Neural cell (in vitro differentiated cells): Measurements from ENCODE around the gene SLC13A5.

Experiments used
- POLR2AphosphoS5 ChIP-seq: IDR thresholded peaks from 2 replicates; pipeline ENCODE4 v1.6.1; 2012
- TF ChIP-seq, protein P1 (sequence below): fragments of 450-650 bp; IDR thresholded peaks from 2 replicates; pipeline ENCODE4 v1.5.1; 2014; ENCODE audit warnings: antibody characterized with exemption, mild to moderate bottlenecking, moderate library complexity; ENCODE audit not compliant: poor library complexity, severe bottlenecking

DNA sequence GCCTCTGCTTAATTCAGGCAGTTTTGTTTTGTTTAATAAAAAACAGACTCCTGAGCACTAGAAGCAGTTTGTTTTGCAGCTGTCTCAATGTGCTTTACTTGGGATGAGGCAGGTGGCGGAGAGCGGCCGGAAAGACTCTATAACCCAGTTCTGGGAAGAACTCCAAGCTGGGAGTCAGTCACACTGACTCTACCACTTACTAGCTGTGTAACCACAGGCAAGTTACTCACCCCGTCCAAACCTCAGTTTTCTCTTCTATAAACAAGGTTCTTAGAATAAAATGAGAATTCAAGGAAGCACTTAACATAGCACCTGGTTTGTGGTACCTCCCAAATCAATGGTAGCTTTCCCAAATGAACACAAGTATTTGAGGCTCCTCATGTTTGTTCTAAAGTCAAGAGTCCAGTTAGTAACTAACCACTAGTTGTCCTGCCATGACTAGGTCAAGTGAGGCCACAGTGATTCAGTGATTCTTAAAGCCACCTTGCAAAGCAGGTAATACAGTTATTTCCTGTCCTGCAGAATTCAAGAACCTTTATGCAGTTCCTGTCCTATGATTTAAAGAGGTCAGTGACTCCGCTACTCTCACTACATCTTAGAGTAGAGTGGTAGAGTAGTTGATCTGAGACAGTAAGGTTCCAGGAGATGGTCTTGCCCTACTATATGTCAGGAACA lies 69.6 kb downstream of the SLC13A5 start:
- TF ChIP-seq, protein P1, sequence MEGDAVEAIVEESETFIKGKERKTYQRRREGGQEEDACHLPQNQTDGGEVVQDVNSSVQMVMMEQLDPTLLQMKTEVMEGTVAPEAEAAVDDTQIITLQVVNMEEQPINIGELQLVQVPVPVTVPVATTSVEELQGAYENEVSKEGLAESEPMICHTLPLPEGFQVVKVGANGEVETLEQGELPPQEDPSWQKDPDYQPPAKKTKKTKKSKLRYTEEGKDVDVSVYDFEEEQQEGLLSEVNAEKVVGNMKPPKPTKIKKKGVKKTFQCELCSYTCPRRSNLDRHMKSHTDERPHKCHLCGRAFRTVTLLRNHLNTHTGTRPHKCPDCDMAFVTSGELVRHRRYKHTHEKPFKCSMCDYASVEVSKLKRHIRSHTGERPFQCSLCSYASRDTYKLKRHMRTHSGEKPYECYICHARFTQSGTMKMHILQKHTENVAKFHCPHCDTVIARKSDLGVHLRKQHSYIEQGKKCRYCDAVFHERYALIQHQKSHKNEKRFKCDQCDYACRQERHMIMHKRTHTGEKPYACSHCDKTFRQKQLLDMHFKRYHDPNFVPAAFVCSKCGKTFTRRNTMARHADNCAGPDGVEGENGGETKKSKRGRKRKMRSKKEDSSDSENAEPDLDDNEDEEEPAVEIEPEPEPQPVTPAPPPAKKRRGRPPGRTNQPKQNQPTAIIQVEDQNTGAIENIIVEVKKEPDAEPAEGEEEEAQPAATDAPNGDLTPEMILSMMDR: no peak
- TF ChIP-seq POLR2AphosphoS5: no peak
